Measurements from ENCODE around the gene CLCF1. TPM values are rescaled to one million over a fixed set of nuclear protein-coding genes. Genes with fewer than 3 reads are reported as not detected.

Gene CLCF1
- total and polyA plus RNA-seq, 8 donors, result 2.6 to 69.2 (median 5.4) TPM; not detected in 1

DNA sequence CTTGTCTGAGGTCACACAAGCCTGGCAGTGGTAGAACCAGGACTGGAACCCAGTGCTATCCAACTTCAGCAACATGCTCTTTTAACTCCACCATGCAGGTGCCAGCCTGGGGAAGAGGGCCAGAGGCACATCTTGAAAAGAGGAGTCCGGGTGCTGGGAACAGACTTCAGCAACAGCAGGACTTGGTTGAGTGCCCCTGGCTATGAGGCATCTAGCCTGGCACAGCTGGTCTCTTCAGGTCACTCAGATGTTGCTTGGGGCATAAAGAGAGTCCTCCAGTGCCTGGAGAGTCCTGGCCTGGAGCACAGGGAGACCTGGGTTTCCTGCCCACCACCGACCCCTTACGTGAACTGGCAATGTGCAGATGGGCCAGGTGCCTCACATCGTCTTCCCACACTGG is 5.1 kb upstream of the CLCF1 start:
- Histone ChIP-seq H3K4me3 (no peak overlapping the region), H3K36me3 (no peaks in the 10 kb centered on the region), H3K27me3 (peaks cover 0 to 3% (median 0%) of the 10 kb centered on the region in 3 donors), H3K4me1 (peaks cover 22 to 58% (median 29%) of the 10 kb centered on the region in 4 donors), H3K27ac (no peak overlapping the region), H3K9me3 (no peaks in the 10 kb centered on the region)
- TF ChIP-seq POLR2A (IDR thresholded peaks at IDR 0.05) (no peak), POLR2AphosphoS5 (IDR thresholded peaks at IDR 0.05) (no peak), EP300 (IDR thresholded peaks at IDR 0.05) (no peak)
- TF ChIP-seq, protein P1, sequence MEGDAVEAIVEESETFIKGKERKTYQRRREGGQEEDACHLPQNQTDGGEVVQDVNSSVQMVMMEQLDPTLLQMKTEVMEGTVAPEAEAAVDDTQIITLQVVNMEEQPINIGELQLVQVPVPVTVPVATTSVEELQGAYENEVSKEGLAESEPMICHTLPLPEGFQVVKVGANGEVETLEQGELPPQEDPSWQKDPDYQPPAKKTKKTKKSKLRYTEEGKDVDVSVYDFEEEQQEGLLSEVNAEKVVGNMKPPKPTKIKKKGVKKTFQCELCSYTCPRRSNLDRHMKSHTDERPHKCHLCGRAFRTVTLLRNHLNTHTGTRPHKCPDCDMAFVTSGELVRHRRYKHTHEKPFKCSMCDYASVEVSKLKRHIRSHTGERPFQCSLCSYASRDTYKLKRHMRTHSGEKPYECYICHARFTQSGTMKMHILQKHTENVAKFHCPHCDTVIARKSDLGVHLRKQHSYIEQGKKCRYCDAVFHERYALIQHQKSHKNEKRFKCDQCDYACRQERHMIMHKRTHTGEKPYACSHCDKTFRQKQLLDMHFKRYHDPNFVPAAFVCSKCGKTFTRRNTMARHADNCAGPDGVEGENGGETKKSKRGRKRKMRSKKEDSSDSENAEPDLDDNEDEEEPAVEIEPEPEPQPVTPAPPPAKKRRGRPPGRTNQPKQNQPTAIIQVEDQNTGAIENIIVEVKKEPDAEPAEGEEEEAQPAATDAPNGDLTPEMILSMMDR (IDR thresholded peaks at IDR 0.05), result no peak
- intact Hi-C loops (cut with DNase I; ENCODE audit: low total_unique reads), result no loop called here
- WGBS, 5 donors, result 88 to 100% (median 96%) methylated on average over 2 to 4 of the region's 4 CpGs
- no peak for DNase-seq

DNA sequence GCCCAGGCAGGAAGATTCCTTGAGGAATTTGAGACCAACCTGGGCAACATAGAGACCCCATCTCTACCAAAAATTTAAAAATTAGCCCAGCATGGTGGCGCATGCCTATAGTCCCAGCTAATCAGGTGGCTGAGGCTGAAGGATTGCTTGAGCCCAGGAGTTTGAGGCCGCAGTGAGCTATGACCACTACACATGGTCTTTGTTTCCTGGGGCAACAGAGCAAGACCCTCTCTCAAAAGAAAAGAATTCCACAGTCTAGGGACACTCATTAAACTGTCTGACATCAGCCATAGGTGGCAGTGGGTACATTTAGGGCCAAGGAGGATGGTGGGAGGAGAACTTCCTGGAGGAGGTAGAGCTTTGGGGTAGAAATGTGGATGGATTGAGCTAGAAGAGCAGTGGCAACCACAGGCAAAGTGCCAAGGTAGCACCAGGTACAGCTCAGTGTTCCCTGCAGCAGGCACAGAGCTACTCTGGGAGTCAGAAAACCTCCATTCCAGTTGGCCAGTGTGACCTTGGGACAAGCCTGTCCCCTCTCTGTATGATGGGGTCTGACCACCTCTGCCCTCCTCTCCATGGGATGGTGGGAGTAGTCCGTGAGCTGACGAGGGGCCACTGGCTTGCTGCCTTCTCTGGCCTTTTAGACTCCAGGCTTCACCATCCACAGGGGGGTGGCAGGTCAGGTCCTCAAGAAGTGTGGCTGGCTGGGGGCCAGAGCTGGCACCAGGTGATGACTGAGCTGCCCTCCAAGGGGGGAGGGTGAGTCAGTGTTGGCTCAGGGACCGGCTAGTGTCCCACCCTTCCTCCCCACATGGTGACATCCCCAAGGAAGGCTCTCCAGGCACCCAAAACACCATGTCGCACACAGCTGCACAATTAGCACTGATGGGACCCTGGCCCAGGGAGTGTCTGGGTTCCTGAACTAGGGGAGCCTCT is 3.7 kb upstream of the CLCF1 start:
- intact Hi-C loops (cut with DNase I; ENCODE audit: low total_unique reads), result no loop called here
- TF ChIP-seq EP300 (IDR thresholded peaks at IDR 0.05), result no peak
- TF ChIP-seq POLR2AphosphoS5 (IDR thresholded peaks at IDR 0.05), result no peak
- TF ChIP-seq, protein P1 (IDR thresholded peaks at IDR 0.05), result no peak
- no peak for TF ChIP-seq POLR2A (IDR thresholded peaks at IDR 0.05)
- peak in 1 of 2 donors; percentile 19 for DNase-seq

DNA sequence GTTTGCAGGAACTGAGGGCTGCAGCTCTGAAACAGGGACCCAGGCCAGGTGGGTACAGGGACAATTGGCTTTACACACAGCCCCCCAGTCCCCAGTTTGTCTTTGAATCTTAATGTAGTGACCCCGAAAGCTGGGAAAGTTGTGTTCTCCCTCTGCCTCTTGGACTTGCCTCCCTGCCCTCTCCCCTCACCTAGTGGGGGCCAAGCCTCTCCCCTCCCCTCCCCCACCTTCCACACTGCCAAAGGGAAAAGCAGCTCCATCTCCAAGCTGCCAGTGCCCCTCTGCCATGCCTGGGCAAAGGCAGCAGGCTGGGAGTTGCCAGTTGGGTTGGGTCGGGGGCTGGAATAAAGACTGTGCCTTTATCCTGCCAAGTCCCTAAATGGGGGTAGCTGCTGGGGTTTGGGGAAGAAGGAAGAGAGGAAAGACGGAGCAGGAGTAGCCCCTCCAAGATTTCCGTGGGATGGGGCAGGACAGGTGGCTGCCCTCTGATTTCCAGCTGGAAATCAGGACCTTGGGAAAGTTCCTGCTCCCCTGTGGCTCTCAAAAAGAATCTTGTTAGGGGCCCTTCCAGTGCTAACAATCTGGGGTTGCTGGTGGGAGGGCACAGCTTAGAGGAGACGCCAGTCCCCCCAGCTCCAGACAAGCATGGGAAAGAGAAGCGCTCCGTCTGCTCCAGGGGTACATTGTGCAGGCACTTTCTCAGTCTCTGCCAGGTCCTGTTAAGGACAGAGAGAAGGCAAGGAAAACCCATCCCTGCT is 2.8 kb upstream of the CLCF1 start:
- intact Hi-C loops (cut with DNase I; ENCODE audit: low total_unique reads), result no loop called here
- Histone ChIP-seq H3K4me3 (no peak overlapping the region), H3K36me3 (no peaks in the 10 kb centered on the region), H3K27ac (peak overlapping the region in 1 of 5 donors; percentile 13), H3K4me1 (peaks cover 29 to 56% (median 38%) of the 10 kb centered on the region in 4 donors), H3K27me3 (no peaks in the 10 kb centered on the region), H3K9me3 (no peaks in the 10 kb centered on the region)
- no peak for DNase-seq
- TF ChIP-seq EP300 (IDR thresholded peaks at IDR 0.05), result no peak
- TF ChIP-seq, protein P1 (IDR thresholded peaks at IDR 0.05), result no peak
- TF ChIP-seq POLR2AphosphoS5 (IDR thresholded peaks at IDR 0.05), result no peak
- no peak for TF ChIP-seq POLR2A (IDR thresholded peaks at IDR 0.05)
- WGBS, 5 donors, result 81 to 85% (median 82%) methylated on average over 6 to 7 of the region's 7 CpGs

More for the DNA sequence above, 3.7 kb upstream of the CLCF1 start:
- Histone ChIP-seq H3K4me3 (no peak overlapping the region), H3K9me3 (no peaks in the 10 kb centered on the region), H3K27ac (no peak overlapping the region), H3K27me3 (no peaks in the 10 kb centered on the region), H3K36me3 (no peaks in the 10 kb centered on the region), H3K4me1 (peaks cover 21 to 55% (median 32%) of the 10 kb centered on the region in 4 donors)
- 83 to 96% (median 87%) methylated on average over 4 to 6 of the region's 6 CpGs for WGBS, 5 donors

DNA sequence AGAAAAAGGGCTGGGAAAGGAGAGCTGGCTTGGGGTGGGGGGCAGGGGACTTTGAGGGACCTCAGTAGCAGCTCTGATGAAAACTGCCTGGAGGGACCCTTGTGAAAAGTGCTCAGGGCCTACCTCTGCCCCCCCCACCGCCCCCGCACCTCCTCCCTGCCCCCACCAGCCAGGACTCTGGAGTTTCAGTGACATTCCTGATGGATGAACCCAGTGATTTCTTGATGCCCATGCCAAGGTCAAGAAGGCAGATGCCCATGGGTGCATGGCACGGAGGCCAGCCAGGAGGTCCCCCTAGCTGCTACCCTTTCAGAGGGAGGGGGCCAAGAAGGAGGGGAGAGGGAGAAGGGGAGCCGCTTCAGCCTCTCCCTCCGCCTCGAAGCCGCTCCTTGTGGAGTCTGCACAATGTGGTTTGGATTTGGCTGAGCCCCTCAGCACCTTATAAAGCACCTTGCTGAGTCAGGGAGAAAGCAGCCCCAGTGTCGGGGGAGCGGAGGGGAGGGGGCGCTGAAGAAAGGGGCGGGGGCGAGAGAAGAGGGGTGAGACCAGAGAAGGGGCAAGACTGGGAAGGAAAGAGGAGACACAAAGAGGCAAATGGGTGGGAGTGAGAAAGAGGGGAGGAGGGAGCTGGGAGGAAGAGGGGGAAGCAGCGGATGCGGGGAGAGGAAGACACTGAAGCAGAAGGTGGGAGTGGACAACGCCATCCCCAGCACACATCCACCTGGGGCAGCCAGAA is 2.1 kb upstream of the CLCF1 start:
- intact Hi-C loops (cut with DNase I; ENCODE audit: low total_unique reads), result no loop called here
- no peaks in the 10 kb centered on the region for H3K36me3 ChIP-seq
- H3K27ac ChIP-seq, result peak overlapping the region in 3 of 5 donors; percentile 13 to 98 (median 33)
- peak in 1 of 2 donors; percentile 24 for DNase-seq
- H3K4me1 ChIP-seq, result peaks cover 36 to 56% (median 46%) of the 10 kb centered on the region in 4 donors
- TF ChIP-seq, protein P1 (IDR thresholded peaks at IDR 0.05), result no peak
- no peak for TF ChIP-seq POLR2AphosphoS5 (IDR thresholded peaks at IDR 0.05)
- TF ChIP-seq EP300 (IDR thresholded peaks at IDR 0.05), result no peak
- TF ChIP-seq POLR2A (IDR thresholded peaks at IDR 0.05), result no peak
- no peaks in the 10 kb centered on the region for H3K9me3 ChIP-seq
- H3K27me3 ChIP-seq, result no peaks in the 10 kb centered on the region
- WGBS, 5 donors, result 60 to 75% (median 68%) methylated on average over 15 of the region's 15 CpGs
- no peak overlapping the region for H3K4me3 ChIP-seq

Measured in stomach (tissue), 9 donors.